ENCODE data around the gene LYZ.

Gene LYZ

DNA sequence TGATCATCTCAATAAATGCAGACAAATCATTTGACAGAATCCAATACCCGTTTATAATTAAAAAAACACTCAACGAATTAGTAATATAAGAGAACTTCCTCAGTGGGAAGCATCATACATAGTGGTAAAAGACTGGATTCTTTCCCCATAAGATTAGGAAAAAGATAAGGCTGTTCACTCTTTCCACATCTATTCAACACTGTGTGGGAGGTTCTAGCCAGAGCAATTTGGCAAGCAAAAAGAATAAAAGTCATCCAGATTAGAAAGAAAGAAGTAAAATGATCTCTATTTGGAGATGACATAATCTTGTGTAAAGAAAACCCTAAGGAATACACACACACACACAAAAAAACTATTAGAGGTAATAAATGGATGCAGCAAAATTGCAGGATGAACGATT is 49.8 kb downstream of the LYZ start:
- H3K4me3 ChIP-seq (ENCODE audit: low read length) = no peak overlapping the region
- TF ChIP-seq, protein P1, sequence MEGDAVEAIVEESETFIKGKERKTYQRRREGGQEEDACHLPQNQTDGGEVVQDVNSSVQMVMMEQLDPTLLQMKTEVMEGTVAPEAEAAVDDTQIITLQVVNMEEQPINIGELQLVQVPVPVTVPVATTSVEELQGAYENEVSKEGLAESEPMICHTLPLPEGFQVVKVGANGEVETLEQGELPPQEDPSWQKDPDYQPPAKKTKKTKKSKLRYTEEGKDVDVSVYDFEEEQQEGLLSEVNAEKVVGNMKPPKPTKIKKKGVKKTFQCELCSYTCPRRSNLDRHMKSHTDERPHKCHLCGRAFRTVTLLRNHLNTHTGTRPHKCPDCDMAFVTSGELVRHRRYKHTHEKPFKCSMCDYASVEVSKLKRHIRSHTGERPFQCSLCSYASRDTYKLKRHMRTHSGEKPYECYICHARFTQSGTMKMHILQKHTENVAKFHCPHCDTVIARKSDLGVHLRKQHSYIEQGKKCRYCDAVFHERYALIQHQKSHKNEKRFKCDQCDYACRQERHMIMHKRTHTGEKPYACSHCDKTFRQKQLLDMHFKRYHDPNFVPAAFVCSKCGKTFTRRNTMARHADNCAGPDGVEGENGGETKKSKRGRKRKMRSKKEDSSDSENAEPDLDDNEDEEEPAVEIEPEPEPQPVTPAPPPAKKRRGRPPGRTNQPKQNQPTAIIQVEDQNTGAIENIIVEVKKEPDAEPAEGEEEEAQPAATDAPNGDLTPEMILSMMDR (IDR thresholded peaks at IDR 0.05; ENCODE audit: insufficient read depth, low read depth, low read length, missing control alignments) = no peak
- DNase-seq (ENCODE audit: low read depth) = no peak

DNA sequence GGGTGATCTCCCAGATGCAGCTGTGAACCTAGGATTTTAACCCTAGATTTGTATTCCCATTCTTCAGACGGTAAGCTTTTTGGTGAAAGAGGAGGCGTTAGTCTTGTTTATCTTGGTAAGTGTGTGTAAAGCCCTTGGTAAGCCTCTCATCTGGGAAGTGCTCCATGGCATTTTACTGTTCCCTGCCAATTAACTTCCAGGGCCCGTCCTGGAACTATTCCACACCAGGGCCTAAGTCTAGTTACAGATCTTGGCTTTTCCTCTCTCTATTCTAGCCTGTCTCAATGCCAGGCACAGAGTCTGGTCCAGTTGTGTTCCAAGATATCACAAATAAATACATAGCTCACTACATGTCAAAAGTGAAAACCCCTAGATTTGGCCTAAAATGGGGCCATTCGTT is 53.8 kb downstream of the LYZ start:
- TF ChIP-seq, protein P1 (IDR thresholded peaks at IDR 0.05; ENCODE audit: insufficient read depth, low read depth, low read length, missing control alignments) = no peak
- no peak for DNase-seq (ENCODE audit: low read depth)
- H3K4me3 ChIP-seq (ENCODE audit: low read length) = no peak overlapping the region
